Gastroesophageal sphincter (tissue), 3 donors: Measurements from ENCODE around the gene FNTB.

Source experiments
- EP300 ChIP-seq: sonication (generic); formaldehyde crosslinking; IDR thresholded peaks from one replicate; pipeline ENCODE4 v1.6.1; 2017; ENCODE audit warnings: antibody characterized with exemption, mild to moderate bottlenecking
- POLR2A ChIP-seq, 2 donors: fragments of 450-650 bp; IDR thresholded peaks; one replicate each; pipeline ENCODE4 v1.6.1; 2017; ENCODE audit warnings: antibody characterized with exemption in 2 of 2, mild to moderate bottlenecking in 2 of 2, moderate library complexity in 1 of 2
- POLR2AphosphoS5 ChIP-seq: sonication (generic); formaldehyde crosslinking; IDR thresholded peaks from one replicate; pipeline ENCODE4 v1.6.1; 2017; ENCODE audit warnings: antibody characterized with exemption
- TF ChIP-seq, protein P1 (sequence below), 4 experiments: fragments of 200-600 bp in 2 of 4; fragments of 450-650 bp in 2 of 4; sonication (generic) in 1 of 4; IDR thresholded peaks; one replicate each; pipeline ENCODE4 v1.5.1; 2017 to 2019; ENCODE audit warnings: antibody characterized with exemption in 4 of 4, mild to moderate bottlenecking in 2 of 4, moderate library complexity in 2 of 4

DNA sequence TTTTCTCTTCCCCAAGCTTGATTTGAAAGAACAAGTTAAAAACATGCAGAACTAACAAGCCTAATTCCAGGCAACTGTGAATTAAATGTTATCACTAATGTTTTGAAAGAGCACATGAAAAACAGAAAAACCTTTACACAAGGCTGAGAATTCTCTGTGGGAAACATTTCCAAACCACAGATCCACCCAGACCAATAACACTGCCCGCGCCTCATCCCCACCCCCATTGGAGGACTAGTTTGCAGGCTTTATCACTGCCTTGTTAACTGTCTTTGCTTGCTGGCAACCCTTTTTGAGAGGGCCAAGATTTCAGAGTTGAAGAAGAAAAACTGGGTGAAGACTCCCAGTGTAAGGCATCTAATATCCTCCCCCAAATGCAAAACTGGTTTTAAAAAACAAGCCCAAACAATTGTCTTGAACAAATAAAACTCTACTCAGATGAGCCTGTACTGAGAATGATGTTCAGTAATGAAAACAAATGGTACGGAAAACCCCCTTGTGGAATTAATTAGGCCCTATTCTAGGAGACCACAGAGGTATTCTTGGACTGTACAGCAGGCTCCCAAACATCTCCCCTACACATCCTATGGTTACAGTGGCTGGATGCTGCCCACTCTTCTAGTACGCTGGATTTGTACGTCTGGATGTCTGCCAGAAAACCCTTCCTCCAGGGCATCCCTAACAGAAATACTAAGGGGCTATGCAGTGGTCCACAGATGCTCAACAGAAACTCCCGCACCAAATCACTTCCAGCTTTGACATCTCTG is 109.8 kb downstream of the FNTB start:
- TF ChIP-seq, protein P1, sequence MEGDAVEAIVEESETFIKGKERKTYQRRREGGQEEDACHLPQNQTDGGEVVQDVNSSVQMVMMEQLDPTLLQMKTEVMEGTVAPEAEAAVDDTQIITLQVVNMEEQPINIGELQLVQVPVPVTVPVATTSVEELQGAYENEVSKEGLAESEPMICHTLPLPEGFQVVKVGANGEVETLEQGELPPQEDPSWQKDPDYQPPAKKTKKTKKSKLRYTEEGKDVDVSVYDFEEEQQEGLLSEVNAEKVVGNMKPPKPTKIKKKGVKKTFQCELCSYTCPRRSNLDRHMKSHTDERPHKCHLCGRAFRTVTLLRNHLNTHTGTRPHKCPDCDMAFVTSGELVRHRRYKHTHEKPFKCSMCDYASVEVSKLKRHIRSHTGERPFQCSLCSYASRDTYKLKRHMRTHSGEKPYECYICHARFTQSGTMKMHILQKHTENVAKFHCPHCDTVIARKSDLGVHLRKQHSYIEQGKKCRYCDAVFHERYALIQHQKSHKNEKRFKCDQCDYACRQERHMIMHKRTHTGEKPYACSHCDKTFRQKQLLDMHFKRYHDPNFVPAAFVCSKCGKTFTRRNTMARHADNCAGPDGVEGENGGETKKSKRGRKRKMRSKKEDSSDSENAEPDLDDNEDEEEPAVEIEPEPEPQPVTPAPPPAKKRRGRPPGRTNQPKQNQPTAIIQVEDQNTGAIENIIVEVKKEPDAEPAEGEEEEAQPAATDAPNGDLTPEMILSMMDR (IDR thresholded peaks at IDR 0.05) = no peak
- TF ChIP-seq POLR2AphosphoS5 = no peak
- TF ChIP-seq POLR2A (IDR thresholded peaks at IDR 0.05) = no peak
- TF ChIP-seq EP300 = no peak
